HepG2 (cell line): Measurements from ENCODE around the gene GMEB2. TPM values are rescaled to one million over a fixed set of nuclear protein-coding genes. Genes with fewer than 3 reads are reported as not detected.

ENCODE experiments used
- CC2D1A ChIP-seq: sonication (generic); formaldehyde crosslinking; IDR thresholded peaks from 2 replicates; pipeline ENCODE4 v1.8.1; 2023; ENCODE audit warnings: mild to moderate bottlenecking, missing genetic modification reagents
- CREB3 ChIP-seq: sonication (generic); formaldehyde crosslinking; IDR thresholded peaks from 2 replicates; pipeline ENCODE4 v1.5.0; 2020; ENCODE audit warnings: missing genetic modification reagents
- HIVEP1 ChIP-seq: sonication (generic); formaldehyde crosslinking; IDR thresholded peaks from 2 replicates; pipeline ENCODE4 v1.4.0; 2020; ENCODE audit warnings: mild to moderate bottlenecking, missing genetic modification reagents
- MIXL1 ChIP-seq: IDR thresholded peaks from 2 replicates; pipeline ENCODE4 v1.6.1; 2016
- NFRKB ChIP-seq: fragments of 450-650 bp; IDR thresholded peaks from 2 replicates; pipeline ENCODE4 v1.6.1; 2017
- NR2C2 ChIP-seq: sonication (generic); formaldehyde crosslinking; IDR thresholded peaks from 2 replicates; pipeline ENCODE4 v1.4.0; 2020; ENCODE audit warnings: missing genetic modification reagents, mild to moderate bottlenecking, moderate library complexity, borderline replicate concordance
- PAX8 ChIP-seq: sonication (generic); formaldehyde crosslinking; IDR thresholded peaks from 2 replicates; pipeline ENCODE4 v1.8.0; 2022; ENCODE audit warnings: mild to moderate bottlenecking, missing genetic modification reagents, borderline replicate concordance
- SETDB1 ChIP-seq: sonication (generic); formaldehyde crosslinking; IDR thresholded peaks from 2 replicates; pipeline ENCODE4 v1.5.1; 2020; ENCODE audit warnings: missing genetic modification reagents, mild to moderate bottlenecking, borderline replicate concordance
- SNRNP70 ChIP-seq: fragments of 200-400 bp; formaldehyde crosslinking; IDR thresholded peaks from 2 replicates; pipeline ENCODE4 v1.6.1; 2017; ENCODE audit warnings: mild to moderate bottlenecking, low read depth, low read length, moderate library complexity
- SRSF1 ChIP-seq: fragments of 200-400 bp; formaldehyde crosslinking; optimal IDR thresholded peaks from 2 replicates; pipeline ENCODE3; 2017; ENCODE audit warnings: mild to moderate bottlenecking, low read depth, low read length, moderate library complexity
- U2AF2 ChIP-seq: fragments of 200-400 bp; formaldehyde crosslinking; IDR thresholded peaks from 2 replicates; pipeline ENCODE4 v1.6.1; 2017; ENCODE audit warnings: low read depth, mild to moderate bottlenecking, low read length
- ZBTB25 ChIP-seq: IDR thresholded peaks from 2 replicates; pipeline ENCODE4 v1.6.1; 2018; ENCODE audit warnings: missing genetic modification reagents
- ZFP36L2 ChIP-seq: sonication (generic); formaldehyde crosslinking; IDR thresholded peaks from 2 replicates; pipeline ENCODE4 v1.4.0; 2020; ENCODE audit warnings: missing genetic modification reagents
- ZKSCAN1 ChIP-seq: fragments of 150-350 bp; IDR thresholded peaks from 2 replicates; pipeline ENCODE4 v1.6.1; 2014; ENCODE audit warnings: low read length
- ZNF143 ChIP-seq: sonication (generic); formaldehyde crosslinking; IDR thresholded peaks from 2 replicates; pipeline ENCODE4 v1.4.0; 2020; ENCODE audit warnings: missing genetic modification reagents
- ZNF224 ChIP-seq: sonication (generic); formaldehyde crosslinking; IDR thresholded peaks from 2 replicates; pipeline ENCODE4 v1.5.0; 2020; ENCODE audit warnings: mild to moderate bottlenecking, missing genetic modification reagents
- ZNF264 ChIP-seq: sonication (generic); formaldehyde crosslinking; IDR thresholded peaks from 2 replicates; pipeline ENCODE4 v1.4.0; 2020; ENCODE audit warnings: missing genetic modification reagents
- ZNF281 ChIP-seq: sonication (generic); formaldehyde crosslinking; IDR thresholded peaks from 2 replicates; pipeline ENCODE4 v1.4.0; 2020; ENCODE audit warnings: missing genetic modification reagents, borderline replicate concordance
- ZNF296 ChIP-seq: sonication (generic); formaldehyde crosslinking; conservative IDR thresholded peaks from 2 replicates; pipeline ENCODE4 v1.5.0; 2020; ENCODE audit warnings: mild to moderate bottlenecking, missing genetic modification reagents
- ZNF644 ChIP-seq: IDR thresholded peaks from 2 replicates; pipeline ENCODE4 v1.6.1; 2016; ENCODE audit warnings: low read depth
- ZNF670 ChIP-seq: sonication (generic); formaldehyde crosslinking; IDR thresholded peaks from 2 replicates; pipeline ENCODE4 v1.8.0; 2022; ENCODE audit warnings: mild to moderate bottlenecking, missing genetic modification reagents, borderline replicate concordance
- ZNF704 ChIP-seq: sonication (generic); formaldehyde crosslinking; IDR thresholded peaks from 2 replicates; pipeline ENCODE4 v1.8.1; 2023; ENCODE audit warnings: mild to moderate bottlenecking, inconsistent platforms, moderate library complexity, missing genetic modification reagents, borderline replicate concordance
- ZNF800 ChIP-seq: sonication (generic); formaldehyde crosslinking; IDR thresholded peaks from 2 replicates; pipeline ENCODE4 v1.4.0; 2020; ENCODE audit warnings: missing genetic modification reagents
- polyA plus RNA-seq, 8 experiments: library from polyadenylated mRNA; depleted of rRNA in 3 of 8; stranded (reverse) in 7 of 8; unstranded in 1 of 8; fragments of >200 nt; fragmentation: Illumina TruSeq in 4 of 8; extraction: Trizol in 4 of 8; gene quantifications; 2 replicates each; pipeline versions ENCODE4 v1.2.1 to v1.2.3, GENCODE V29; 2011 to 2016; ENCODE audit warnings: low read depth in 4 of 8, missing spikeins in 1 of 8, mixed read lengths in 1 of 8; ENCODE audit not compliant: insufficient read depth in 1 of 8
- total RNA-seq, 5 experiments: library from RNA; depleted of rRNA; stranded (reverse); fragments of >200 nt; fragmentation: Illumina TruSeq; extraction: Trizol; gene quantifications; 2 replicates each; pipeline ENCODE4 v1.2.3, GENCODE V29; 2016; ENCODE audit warnings: low read depth in 1 of 5

Gene GMEB2
- total and polyA plus RNA-seq, 2 of the 13 experiments (the other 11 are each of a cell fraction or from before 2014, with no cell fraction given): 10.6 to 12.4 TPM

GRCh38 chr20:63628246-63628975 lies 1.5 kb upstream of the GMEB2 start (continued):
- TF ChIP-seq PAX8 (CRISPR knock-in tag): 0 out of 2 replicates have a peak, but pooled peaks have one; percentile 51
- TF ChIP-seq CREB3 (CRISPR knock-in tag): no peak; the same call in 1 of the 2 replicates
- TF ChIP-seq ZNF670 (CRISPR knock-in tag): peak; percentile 98
- peak; percentile 100 for TF ChIP-seq MIXL1 (CRISPR knock-in tag)
- no peak for TF ChIP-seq SNRNP70
- peak; percentile 96 for TF ChIP-seq NR2C2 (CRISPR knock-in tag)
- peak; percentile 74 for TF ChIP-seq ZNF264 (CRISPR knock-in tag)
- no peak for TF ChIP-seq ZNF296
- TF ChIP-seq ZNF704: 0 out of 2 replicates have a peak, but pooled peaks have one; percentile 68
- no peak for TF ChIP-seq CC2D1A (CRISPR knock-in tag)
- no peak for TF ChIP-seq SRSF1
- TF ChIP-seq ZNF143 (CRISPR knock-in tag): peak; percentile 79
- no peak for TF ChIP-seq SETDB1
- no peak for TF ChIP-seq NFRKB
- peak; percentile 79; the same call in 1 of the 2 replicates for TF ChIP-seq ZNF281 (CRISPR knock-in tag)
- TF ChIP-seq HIVEP1 (CRISPR knock-in tag): 0 out of 2 replicates have a peak, but pooled peaks have one; percentile 51
- 0 out of 2 replicates have a peak, but pooled peaks have one; percentile 47 for TF ChIP-seq ZFP36L2
- TF ChIP-seq ZNF224 (CRISPR knock-in tag): no peak
- no peak for TF ChIP-seq U2AF2
- peak; percentile 99 for TF ChIP-seq ZBTB25
- TF ChIP-seq ZNF644 (CRISPR knock-in tag): peak; percentile 71; the same call in 1 of the 2 replicates
- 0 out of 2 replicates have a peak, but pooled peaks have one; percentile 23 for TF ChIP-seq ZKSCAN1
- peak; percentile 91 for TF ChIP-seq ZNF800 (CRISPR knock-in tag)
